NCI-H748 treated with DMSO at 0.1 percent for 48 hours (cell line): Measurements from ENCODE around the gene GDF10.
A peak's percentile ranks its signal among the peaks of the same experiment; 100 is the strongest.

ENCODE experiments used
- DNase-seq: peaks from one replicate; lab custom pipeline; 2025; lab: John Stamatoyannopoulos, UW

Gene GDF10

DNA sequence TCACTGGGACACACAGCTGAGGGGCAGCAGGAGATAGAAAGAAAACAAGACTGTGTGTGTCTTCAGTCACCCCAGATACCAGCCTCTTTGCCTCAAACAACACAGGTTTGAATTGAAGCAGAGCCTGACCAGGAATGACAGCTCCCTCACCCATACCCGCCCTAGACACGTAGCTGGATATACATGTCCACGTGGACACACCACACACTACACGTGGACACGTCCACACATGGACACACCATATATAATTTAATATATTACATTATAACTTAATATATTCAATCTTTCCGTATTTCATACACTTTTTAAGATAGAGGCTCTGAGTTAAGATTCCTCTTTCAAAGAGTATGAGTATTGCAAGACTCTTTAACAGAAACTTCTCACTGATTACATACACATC lies 33.5 kb downstream of the GDF10 start:
- no peak for DNase-seq

DNA sequence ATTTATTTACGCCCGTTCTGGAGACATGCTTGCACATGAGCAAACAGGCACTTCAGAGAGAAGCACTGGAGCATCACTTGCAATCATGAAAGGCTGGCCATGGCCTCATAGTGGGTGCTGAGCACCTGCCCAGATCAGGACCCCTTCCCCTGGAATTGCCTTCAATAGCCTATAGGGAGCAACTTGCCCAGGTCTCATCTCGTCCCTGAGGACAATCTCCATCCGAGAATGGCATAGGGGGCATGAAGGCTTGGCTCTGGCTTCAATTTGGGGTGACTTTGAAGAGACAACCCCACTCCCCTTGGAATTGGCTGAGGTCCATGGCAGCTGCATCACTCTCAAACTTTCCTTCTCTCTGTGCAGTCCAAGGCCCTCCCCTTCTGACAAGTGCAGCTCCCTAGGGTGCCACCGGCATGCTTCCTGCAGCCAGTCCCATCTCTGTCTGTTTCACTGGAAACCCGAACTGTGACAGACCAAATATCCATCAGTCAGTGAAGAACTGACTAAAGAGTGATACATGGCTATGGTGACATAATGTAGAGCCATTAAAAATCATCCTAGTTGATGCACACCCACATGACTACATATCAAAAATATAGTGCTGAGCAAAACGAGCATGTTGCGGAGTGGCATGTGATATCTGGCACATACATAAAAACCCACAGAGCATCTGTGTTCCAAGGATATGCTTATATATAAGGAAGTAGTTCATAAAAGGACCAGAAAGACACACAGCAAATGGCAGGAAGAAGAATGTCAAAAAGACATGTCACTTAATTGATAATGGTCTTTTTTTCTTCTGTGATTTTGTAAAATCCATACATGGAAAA lies 34.7 kb downstream of the GDF10 start:
- no peak for DNase-seq

- DNase-seq = no peak
Measured at GRCh38 chr10:47335906-47336305, 35.9 kb downstream of the GDF10 start.

DNA sequence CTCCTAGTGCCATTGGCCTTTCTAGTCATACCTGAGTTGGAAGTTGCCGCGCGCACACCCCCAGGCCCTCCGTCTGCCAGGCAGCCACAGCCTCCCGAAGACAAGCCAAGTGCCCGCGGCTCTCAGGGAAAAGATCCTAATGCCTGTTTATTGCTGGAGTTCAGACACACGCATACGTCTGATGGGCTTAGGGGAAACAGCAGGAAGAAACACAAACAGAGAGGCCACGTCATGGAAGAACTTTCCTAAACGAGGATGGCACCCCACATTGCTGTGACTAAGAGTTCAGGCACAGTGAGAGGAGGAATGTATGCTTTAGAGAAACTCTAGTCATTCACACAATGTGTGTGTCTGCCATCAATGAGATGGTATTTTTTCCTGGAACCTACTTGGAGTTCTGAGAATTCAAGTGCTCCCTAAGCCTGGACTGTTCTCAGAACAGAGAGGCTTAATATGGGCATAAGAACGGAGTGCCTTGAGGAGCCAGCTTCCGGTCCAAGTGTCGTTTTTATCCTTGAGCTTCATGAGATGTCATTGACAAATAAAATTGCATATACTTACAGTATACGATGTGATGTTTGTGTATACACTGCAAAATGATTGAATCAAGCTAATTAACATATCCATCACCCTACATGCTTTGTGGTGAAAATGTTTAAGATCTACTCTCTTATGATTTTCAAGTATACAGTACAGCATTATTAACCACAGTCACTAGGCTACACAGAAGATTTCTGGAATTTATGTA lies 36.6 kb downstream of the GDF10 start:
- no peak for DNase-seq

GRCh38 chr10:47337310-47337709 lies 37.3 kb downstream of the GDF10 start:
- no peak for DNase-seq

GRCh38 chr10:47339186-47339735 lies 39.3 kb downstream of the GDF10 start:
- no peak for DNase-seq

DNA sequence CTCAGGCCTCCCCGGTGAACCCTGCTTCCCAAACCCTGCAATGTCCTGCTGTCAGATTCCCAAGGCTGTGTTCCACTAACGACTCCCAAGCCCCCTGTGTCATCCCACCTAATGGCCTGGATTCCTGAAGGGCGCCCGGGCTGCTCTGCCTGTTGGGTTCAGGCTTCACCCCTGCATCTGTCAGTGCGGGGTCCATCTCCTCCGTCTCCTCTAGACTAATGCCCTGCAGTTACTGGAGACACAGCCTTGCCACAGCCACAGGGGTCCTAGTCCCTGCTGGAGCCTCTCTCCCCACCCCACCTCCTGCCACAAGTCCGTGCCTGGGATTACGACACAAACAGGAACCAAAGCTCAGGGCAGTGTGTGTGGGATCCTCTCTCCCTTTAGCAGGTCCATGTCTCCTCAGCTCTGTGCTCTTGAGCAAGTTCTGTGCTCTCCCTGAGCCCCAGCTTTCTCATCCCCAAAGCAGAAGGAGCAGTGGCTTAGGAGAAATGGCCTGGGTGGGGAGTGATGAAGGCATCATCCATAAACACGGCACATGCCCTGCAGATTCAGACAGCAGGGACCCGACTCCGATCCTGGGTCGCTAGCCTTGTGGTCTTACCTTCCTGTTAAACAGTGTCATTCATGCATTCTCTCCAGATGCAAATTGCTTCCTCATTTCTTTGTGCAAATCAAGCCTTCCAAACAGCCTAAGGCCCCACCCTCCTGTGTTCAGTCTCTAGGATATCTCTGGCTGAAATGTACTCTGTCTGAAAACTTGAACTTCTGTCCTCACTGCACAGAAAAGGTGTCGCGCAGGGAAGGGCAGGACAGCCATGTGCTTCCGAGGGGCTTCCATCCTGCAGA lies 40.0 kb downstream of the GDF10 start:
- no peak for DNase-seq

DNA sequence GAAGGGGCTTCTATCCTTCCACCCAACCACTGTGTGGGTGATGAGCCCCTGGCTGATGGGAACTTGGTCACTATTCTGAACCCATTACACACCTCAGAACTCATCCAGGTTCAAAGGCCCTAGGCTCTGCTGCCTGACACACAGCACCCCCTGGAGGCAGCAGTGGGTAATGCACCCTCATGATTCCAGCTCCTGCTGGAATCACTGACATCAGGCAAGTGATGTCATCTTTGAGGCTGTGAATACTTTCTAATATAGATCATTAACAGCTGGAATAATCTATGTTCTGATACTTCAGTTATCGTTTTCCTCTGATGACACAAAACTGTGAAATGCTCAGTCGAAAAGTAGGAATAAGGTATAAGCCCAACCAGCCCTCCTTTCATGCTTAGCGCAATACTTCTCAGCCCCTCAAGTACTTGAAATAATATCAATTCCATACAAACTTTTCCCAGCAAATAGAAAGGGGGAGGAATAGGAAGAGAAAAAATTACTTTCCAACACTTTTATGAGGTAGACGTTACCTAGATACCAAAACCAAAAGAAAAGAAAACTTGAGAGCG lies 40.7 kb downstream of the GDF10 start:
- no peak for DNase-seq

- no peak for DNase-seq
Measured at GRCh38 chr10:47344996-47345870, 45.2 kb downstream of the GDF10 start.

DNA sequence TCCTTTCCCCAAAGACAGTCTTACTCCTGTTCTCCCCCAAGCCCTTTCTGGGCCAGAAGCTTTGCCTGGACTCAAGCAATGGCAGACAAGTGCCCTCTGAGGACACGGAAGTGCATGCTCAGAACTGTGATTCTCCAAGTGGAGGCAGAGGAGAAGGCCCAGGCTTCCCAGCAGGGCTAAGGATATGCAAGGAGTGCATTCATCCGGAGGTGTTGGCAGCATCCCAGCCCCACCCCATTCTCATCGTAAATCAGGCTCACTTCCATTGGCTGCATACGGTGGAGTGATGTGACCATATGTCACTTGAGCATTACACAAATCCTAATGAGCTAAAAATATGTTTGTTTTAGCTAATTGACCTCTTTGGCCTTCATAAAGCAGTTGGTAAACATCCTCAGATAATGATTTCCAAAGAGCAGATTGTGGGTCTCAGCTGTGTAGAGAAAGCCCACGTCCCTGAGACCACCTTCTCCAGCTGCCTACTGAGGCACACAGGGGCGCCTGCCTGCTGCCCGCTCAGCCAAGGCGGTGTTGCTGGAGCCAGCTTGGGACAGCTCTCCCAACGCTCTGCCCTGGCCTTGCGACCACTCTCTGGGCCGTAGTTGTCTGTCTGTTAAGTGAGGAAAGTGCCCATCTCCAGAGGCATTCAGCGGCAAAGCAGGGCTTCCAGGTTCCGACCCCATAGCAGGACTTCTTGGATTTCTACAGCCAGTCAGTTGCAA lies 46.7 kb downstream of the GDF10 start:
- DNase-seq = peak; percentile 17

DNA sequence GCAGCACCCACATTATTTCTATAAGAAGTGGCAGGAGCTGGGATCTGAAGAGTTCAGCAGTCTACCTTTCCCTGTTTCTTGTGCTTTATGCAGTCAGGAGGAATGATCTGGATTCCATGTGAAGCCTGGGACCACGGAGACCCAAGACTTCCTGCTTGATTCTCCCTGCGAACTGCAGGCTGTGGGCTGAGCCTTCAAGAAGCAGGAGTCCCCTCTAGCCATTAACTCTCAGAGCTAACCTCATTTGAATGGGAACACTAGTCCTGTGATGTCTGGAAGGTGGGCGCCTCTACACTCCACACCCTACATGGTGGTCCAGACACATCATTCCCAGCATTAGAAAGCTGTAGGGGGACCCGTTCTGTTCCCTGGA lies 47.3 kb downstream of the GDF10 start:
- no peak for DNase-seq

- no peak for DNase-seq
Measured at GRCh38 chr10:47348138-47348651, 48.2 kb downstream of the GDF10 start, which contains the start of gene RBP3. Gene RBP3, plus strand, starts transcription at chr10:47348363. Its CDS starts 122 bp downstream, at chr10:47348485.

GRCh38 chr10:47348661-47349470 lies 48.9 kb downstream of the GDF10 start:
- DNase-seq = no peak

DNA sequence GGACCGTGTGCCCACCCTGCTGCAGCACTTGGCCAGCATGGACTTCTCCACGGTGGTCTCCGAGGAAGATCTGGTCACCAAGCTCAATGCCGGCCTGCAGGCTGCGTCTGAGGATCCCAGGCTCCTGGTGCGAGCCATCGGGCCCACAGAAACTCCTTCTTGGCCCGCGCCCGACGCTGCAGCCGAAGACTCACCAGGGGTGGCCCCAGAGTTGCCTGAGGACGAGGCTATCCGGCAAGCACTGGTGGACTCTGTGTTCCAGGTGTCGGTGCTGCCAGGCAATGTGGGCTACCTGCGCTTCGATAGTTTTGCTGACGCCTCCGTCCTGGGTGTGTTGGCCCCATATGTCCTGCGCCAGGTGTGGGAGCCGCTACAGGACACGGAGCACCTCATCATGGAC lies 49.5 kb downstream of the GDF10 start:
- DNase-seq = no peak

GRCh38 chr10:47349941-47350371 lies 50.0 kb downstream of the GDF10 start:
- DNase-seq = no peak

DNA sequence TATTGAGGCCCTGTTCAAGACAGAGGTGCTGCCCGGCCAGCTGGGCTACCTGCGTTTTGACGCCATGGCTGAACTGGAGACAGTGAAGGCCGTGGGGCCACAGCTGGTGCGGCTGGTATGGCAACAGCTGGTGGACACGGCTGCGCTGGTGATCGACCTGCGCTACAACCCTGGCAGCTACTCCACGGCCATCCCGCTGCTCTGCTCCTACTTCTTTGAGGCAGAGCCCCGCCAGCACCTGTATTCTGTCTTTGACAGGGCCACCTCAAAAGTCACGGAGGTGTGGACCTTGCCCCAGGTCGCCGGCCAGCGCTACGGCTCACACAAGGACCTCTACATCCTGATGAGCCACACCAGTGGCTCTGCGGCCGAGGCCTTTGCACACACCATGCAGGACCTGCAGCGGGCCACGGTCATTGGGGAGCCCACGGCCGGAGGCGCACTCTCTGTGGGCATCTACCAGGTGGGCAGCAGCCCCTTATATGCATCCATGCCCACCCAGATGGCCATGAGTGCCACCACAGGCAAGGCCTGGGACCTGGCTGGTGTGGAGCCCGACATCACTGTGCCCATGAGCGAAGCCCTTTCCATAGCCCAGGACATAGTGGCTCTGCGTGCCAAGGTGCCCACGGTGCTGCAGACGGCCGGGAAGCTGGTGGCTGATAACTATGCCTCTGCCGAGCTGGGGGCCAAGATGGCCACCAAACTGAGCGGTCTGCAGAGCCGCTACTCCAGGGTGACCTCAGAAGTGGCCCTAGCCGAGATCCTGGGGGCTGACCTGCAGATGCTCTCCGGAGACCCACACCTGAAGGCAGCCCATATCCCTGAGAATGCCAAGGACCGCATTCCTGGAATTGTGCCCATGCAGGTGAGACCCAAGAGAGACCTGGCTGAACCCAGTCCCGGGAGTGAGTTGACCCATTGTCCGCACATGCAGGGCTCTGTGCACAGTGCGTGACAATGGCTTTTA lies 51.0 kb downstream of the GDF10 start:
- DNase-seq = no peak

GRCh38 chr10:47351899-47352815 lies 52.2 kb downstream of the GDF10 start:
- no peak for DNase-seq
